Subcutaneous abdominal adipose tissue (tissue), 5 donors: Measurements from ENCODE around the gene NMNAT2.

ENCODE experiments used
- H3K27ac ChIP-seq: one replicate; pipeline ENCODE4 v1.7.0; 2013; ENCODE audit warnings: low read depth, mild to moderate bottlenecking, inconsistent platforms, low read length, moderate library complexity
- H3K27me3 ChIP-seq, 5 donors: one replicate each; pipeline ENCODE4 v1.7.0; 2013; ENCODE audit warnings: low read length in 5 of 5, inconsistent platforms in 1 of 5; ENCODE audit not compliant: control insufficient read depth in 5 of 5, insufficient read depth in 4 of 5
- H3K36me3 ChIP-seq, 5 donors: one replicate each; pipeline ENCODE4 v1.7.0; 2013; ENCODE audit warnings: low read length in 5 of 5; ENCODE audit not compliant: control insufficient read depth in 5 of 5, insufficient read depth in 5 of 5
- H3K4me1 ChIP-seq, 5 donors: one replicate each; pipeline ENCODE4 v1.7.0; 2013; ENCODE audit warnings: low read length in 5 of 5, mild to moderate bottlenecking in 3 of 5, moderate library complexity in 1 of 5; ENCODE audit not compliant: control insufficient read depth in 5 of 5, insufficient read depth in 5 of 5
- H3K4me3 ChIP-seq, 5 donors: one replicate each; pipeline ENCODE4 v1.7.0; 2013; ENCODE audit warnings: low read length in 5 of 5, low read depth in 1 of 5
- H3K9ac ChIP-seq, 5 donors: one replicate each; pipeline ENCODE4 v1.7.0; 2013; ENCODE audit warnings: low read length in 5 of 5, mild to moderate bottlenecking in 4 of 5, moderate library complexity in 3 of 5
- H3K9me3 ChIP-seq, 5 donors: one replicate each; pipeline ENCODE4 v1.7.0; 2013; ENCODE audit warnings: low read length in 5 of 5; ENCODE audit not compliant: control insufficient read depth in 5 of 5
- donor health status: healthy.
- donor health status: healthy.
- donor health status: healthy.
- donor health status: healthy.
- donor health status: healthy.

The NMNAT2 gene

DNA sequence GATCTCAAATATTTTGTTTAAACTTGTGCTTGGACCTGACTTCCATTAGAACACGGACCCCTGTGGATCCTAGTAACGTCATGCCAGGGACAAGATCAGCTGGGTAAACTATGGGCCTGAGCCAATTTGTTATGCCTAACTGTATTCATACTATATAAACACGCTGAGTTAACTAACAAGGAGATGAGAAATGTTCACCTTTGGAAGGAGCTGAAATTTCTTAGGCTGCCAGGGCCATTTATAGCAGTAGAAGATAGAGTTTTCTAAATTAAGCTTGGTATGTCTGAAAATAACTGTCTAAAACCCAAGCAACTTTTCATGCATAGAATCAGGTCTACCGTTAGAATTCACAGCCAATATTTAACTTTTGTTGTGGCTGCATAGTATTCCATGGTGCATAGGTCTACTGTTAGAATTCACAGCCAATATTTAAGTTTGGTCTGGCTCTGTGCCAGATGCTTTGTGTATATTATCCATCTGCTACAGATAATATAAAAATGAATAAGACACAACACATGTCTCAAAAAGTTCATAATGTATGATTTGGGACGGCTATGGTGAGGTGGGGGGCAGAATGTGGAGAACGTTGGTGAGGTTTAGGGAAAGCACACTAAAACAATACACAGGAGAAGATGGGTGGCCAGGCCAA lies 61.5 kb downstream of the NMNAT2 start:
- Histone ChIP-seq H3K9ac (no peak overlapping the region), H3K27ac (no peak overlapping the region), H3K4me3 (no peak overlapping the region)

DNA sequence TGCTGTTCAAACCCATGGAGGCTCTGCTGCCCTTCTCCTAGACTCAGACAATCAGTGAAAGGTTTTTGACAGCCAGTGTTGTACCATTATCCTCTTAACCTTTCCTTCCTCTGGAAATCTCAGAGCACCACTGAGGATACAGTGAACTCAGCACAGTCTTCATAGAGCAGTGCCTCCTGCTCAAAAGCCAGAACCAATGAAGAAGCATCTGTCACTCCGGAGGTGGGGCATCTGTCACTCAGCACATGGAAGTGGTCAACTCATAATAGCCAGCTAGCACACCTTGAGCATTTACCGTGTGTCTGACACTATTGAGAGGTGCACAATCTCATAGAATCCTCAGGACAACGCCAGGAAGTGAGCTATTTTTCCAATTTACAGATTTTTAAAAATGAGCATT lies 62.4 kb downstream of the NMNAT2 start:
- Histone ChIP-seq H3K9me3 (no peaks in the 10 kb centered on the region), H3K9ac (no peak overlapping the region), H3K36me3 (no peaks in the 10 kb centered on the region), H3K27me3 (peaks cover 0 to 5% (median 0%) of the 10 kb centered on the region in 5 donors), H3K4me3 (no peak overlapping the region), H3K4me1 (peaks cover 0 to 14% (median 0%) of the 10 kb centered on the region in 5 donors), H3K27ac (no peak overlapping the region)

More for the DNA sequence above, 61.5 kb downstream of the NMNAT2 start:
- Histone ChIP-seq H3K27me3 (peaks cover 0 to 5% (median 0%) of the 10 kb centered on the region in 5 donors), H3K36me3 (no peaks in the 10 kb centered on the region), H3K9me3 (no peaks in the 10 kb centered on the region), H3K4me1 (peaks cover 0 to 14% (median 0%) of the 10 kb centered on the region in 5 donors)

DNA sequence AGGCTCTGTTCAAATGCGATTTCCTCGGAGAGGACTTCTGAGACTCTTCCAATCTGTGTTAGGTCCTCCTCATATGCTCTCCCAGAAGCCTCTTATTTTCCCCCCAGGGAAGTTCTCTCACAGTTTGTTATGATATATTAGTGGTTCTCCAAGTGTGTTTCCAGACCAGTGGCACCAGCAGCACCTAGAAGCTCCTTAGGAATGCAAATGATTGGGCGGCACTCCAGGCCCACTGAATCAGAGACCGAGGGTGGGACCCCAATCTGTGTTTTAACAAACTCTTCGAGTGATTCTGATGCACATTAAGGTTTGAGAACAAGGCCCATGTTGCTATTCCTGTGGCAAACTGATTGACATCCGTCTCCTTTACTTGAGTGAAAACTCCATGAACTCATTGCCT lies 63.0 kb downstream of the NMNAT2 start:
- no peak overlapping the region for H3K4me3 ChIP-seq
- peaks cover 0 to 5% (median 0%) of the 10 kb centered on the region in 5 donors for H3K27me3 ChIP-seq
- no peak overlapping the region for H3K27ac ChIP-seq
- no peaks in the 10 kb centered on the region for H3K36me3 ChIP-seq
- no peak overlapping the region for H3K9ac ChIP-seq
- peaks cover 0 to 12% (median 0%) of the 10 kb centered on the region in 5 donors for H3K4me1 ChIP-seq
- H3K9me3 ChIP-seq = no peaks in the 10 kb centered on the region

DNA sequence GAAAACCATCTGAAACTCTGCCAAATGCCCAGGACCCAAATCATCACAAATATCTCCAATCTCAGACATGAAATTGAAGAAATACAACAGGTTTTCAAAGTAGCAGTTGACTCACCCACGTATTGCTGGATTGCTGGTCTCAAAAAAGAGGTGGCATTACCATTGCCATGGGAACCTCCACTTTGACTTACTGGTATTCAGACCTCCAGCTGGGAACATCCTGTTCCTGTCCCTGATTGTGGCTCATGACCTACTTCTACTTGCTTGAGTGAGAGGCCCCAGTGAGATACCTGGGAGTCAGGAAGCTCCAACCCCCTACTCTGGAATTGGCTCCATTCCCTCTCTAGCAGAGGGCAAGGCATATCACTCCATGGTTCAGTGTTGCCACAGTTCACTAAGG lies 64.6 kb downstream of the NMNAT2 start:
- Histone ChIP-seq H3K27ac (peak overlapping the region; percentile 18), H3K4me3 (no peak overlapping the region), H3K36me3 (no peaks in the 10 kb centered on the region), H3K9ac (no peak overlapping the region), H3K27me3 (no peaks in the 10 kb centered on the region), H3K4me1 (peaks cover 0 to 14% (median 0%) of the 10 kb centered on the region in 5 donors), H3K9me3 (no peaks in the 10 kb centered on the region)

DNA sequence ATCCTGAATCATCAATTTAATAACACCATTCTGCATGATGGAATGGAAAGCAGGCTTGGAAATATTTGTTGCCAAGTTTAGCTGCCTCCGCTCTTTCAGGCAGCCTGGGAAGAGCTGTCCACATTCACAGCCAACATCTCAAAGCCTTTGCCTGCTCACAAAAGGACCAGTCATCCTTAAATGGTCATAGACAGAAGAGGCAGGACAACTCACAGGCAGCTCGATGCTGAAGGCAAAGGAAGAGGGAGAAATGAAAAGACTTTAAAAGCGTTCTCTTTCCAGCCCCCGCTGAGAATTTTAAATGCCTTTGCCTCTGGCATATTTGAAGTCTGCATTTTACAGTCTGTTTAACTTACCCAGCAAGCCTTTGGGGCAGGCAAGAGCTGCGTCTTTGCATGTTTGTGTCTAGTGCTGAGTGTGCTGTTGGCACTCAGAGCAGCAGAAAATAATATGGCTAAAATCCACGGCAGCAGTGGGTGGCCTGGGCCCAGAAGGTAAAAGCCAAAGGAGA lies 68.9 kb downstream of the NMNAT2 start:
- Histone ChIP-seq H3K9me3 (no peaks in the 10 kb centered on the region), H3K27me3 (no peaks in the 10 kb centered on the region), H3K9ac (no peak overlapping the region), H3K27ac (no peak overlapping the region), H3K36me3 (no peaks in the 10 kb centered on the region), H3K4me3 (no peak overlapping the region), H3K4me1 (peaks cover 0 to 11% (median 0%) of the 10 kb centered on the region in 5 donors)

DNA sequence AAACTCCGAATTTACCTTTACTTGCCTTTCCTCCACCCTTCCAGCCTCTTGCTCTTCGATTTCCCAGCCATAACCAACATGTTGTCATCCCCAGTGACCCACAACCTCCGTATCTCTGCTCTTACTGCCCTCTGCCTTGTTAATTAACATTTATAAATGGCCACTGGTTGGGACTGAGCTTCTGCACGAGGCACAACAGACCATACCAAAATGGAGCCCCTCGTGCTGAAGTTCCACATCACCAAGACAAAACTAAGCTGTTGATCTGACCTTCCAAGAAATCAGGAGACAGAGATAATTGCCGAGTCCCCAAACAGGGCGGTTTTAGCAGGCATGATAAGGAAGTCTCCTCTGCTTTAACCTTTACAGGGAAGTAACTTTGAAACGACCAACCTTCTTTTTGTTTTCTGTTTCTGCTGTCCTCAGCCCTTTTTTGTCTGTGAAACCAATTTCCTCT lies 71.9 kb downstream of the NMNAT2 start:
- no peak overlapping the region for H3K4me3 ChIP-seq
- no peaks in the 10 kb centered on the region for H3K27me3 ChIP-seq
- no peak overlapping the region for H3K9ac ChIP-seq
- H3K9me3 ChIP-seq = no peaks in the 10 kb centered on the region
- no peaks in the 10 kb centered on the region for H3K36me3 ChIP-seq
- H3K4me1 ChIP-seq = peaks cover 0 to 3% (median 0%) of the 10 kb centered on the region in 5 donors
- no peak overlapping the region for H3K27ac ChIP-seq

DNA sequence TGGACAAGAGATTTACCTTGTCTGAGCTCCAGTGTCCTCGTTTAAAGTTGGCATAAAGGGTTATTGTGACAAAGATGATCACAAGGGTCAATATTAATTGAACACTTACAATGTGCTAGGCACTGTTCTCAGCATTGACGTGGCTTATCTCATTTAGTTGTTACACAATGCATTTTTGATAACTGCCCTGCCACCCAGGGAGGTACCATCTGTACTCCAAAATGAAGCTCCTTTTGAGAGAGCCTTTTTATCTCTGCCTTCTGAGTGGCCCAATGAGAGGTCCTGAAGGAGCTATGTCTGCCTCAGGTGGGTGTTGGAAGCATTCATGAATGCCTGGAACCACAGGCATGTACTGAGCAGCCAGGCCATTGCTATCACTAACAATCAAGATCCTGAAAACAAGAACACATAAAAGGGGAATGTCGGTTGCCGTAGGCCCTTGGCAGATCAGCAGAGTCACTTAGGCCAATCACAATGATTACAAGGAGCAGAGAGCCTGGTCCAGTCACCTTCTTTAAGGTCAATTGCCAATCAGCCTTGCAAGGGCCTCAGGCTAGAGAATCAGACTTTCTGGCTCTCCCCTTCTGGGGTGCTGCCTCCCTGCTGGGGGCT lies 78.5 kb downstream of the NMNAT2 start:
- H3K36me3 ChIP-seq = no peaks in the 10 kb centered on the region
- no peaks in the 10 kb centered on the region for H3K27me3 ChIP-seq
- H3K27ac ChIP-seq = no peak overlapping the region
- H3K4me3 ChIP-seq = no peak overlapping the region
- no peak overlapping the region for H3K9ac ChIP-seq
- no peaks in the 10 kb centered on the region for H3K4me1 ChIP-seq
- no peaks in the 10 kb centered on the region for H3K9me3 ChIP-seq

DNA sequence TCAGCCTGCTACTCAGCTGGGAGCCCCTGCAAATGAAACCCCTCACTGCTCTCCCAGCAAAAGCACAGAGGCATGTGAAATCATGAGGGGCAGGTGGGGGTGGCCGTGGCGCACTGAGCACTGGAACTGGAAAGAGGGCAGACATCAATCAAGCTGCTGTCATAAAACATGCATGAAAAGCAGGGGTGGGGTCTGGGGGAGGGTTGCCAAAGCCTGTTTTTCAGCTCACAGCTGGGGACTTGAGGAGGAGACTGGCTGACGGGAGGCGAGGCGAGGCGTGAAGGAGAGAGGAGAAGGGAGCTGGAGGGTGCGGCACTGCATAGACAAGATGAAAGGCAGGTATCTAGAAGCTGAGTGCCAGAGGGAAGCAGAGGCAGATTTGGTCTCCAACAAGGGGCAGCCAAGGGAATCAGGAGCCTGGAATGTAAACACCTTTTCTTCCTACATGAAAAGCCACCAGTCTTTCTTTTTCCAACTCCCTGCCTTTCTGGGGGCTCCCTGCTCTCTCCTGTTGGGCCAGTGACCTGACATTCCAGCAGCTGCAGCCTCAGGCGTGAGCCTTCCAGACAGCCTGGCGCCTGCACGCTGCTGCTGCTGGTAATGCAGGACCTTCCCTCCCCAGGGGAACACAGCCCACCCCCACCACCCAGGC lies 87.0 kb downstream of the NMNAT2 start:
- H3K27ac ChIP-seq = peak overlapping the region; percentile 14
- H3K4me1 ChIP-seq = peaks cover 2 to 32% (median 14%) of the 10 kb centered on the region in 5 donors
- no peaks in the 10 kb centered on the region for H3K36me3 ChIP-seq
- peaks cover 0 to 2% (median 0%) of the 10 kb centered on the region in 5 donors for H3K27me3 ChIP-seq
- H3K9me3 ChIP-seq = no peaks in the 10 kb centered on the region
- no peak overlapping the region for H3K4me3 ChIP-seq
- H3K9ac ChIP-seq = no peak overlapping the region

DNA sequence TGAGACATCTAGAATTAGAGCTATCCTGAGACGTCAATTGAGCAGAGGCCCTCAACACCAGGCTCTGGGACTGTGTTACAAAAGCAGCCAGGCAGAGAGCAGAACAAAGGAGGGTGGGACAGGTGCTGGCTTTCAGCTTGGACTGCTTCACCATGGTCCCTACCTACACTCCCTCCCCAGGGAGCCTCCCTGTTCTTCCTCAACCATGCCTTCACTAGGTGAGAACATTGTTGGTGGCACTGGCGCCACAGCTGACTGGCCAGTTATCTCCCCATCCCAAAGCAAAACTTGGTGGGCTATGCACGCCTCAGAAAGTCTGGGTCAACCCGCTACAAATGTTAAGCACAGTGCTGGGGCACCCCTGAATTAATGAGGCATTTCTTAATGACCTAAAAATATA lies 87.8 kb downstream of the NMNAT2 start:
- H3K9me3 ChIP-seq = no peaks in the 10 kb centered on the region
- H3K4me1 ChIP-seq = peaks cover 2 to 41% (median 14%) of the 10 kb centered on the region in 5 donors

DNA sequence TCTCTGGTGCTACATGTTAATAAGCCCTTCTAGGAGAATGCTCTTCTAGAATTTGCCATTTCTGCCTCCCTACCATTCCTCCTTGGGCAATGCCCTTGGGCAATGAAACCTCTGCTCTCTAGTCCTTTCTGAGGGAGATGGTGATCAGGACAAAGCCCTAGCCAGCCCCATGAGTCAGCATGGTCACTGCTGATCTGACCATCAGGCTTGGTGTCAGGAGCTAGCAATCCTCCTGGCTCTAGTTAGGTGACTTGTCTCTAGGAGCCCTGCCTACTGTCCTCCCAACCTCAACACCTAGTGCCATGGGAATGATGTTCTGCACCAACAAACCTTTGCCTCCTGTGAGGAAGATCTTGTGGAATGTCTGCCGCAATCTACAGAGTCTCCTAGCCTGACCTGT lies 89.8 kb downstream of the NMNAT2 start:
- peaks cover 0 to 2% (median 0%) of the 10 kb centered on the region in 5 donors for H3K27me3 ChIP-seq
- H3K4me1 ChIP-seq = peaks cover 2 to 60% (median 14%) of the 10 kb centered on the region in 5 donors
- H3K9me3 ChIP-seq = no peaks in the 10 kb centered on the region
- H3K9ac ChIP-seq = no peak overlapping the region
- H3K4me3 ChIP-seq = no peak overlapping the region
- peak overlapping the region; percentile 74 for H3K27ac ChIP-seq
- H3K36me3 ChIP-seq = no peaks in the 10 kb centered on the region

More for the DNA sequence above, 87.8 kb downstream of the NMNAT2 start:
- H3K4me3 ChIP-seq = no peak overlapping the region
- no peak overlapping the region for H3K27ac ChIP-seq
- peaks cover 0 to 2% (median 0%) of the 10 kb centered on the region in 5 donors for H3K27me3 ChIP-seq
- no peak overlapping the region for H3K9ac ChIP-seq
- H3K36me3 ChIP-seq = no peaks in the 10 kb centered on the region
